SK-N-SH (cell line): Measurements from ENCODE around the gene SERBP1.

Source experiments
- CTCF ChIP-seq: fragments of 200-600 bp; sonication (generic); IDR thresholded peaks from 2 replicates; pipeline ENCODE4 v1.6.1; 2017; ENCODE audit warnings: antibody characterized with exemption, mild to moderate bottlenecking, moderate library complexity
- ELF1 ChIP-seq: IDR thresholded peaks from 2 replicates; pipeline ENCODE4 v1.4.0; 2012
- EP300 ChIP-seq, 2 experiments: IDR thresholded peaks; 2 replicates each; pipeline versions ENCODE4 v1.4.0 to v1.6.1; 2012; ENCODE audit warnings: borderline replicate concordance in 1 of 2, low read depth in 1 of 2, low read length in 1 of 2
- EZH2phosphoT487 ChIP-seq: fragments of 200-600 bp; sonication (generic); IDR thresholded peaks from 2 replicates; pipeline ENCODE4 v1.6.1; 2017; ENCODE audit warnings: low read depth, mixed run types, mild to moderate bottlenecking, antibody characterized with exemption, moderate library complexity, borderline replicate concordance
- MAX ChIP-seq: IDR thresholded peaks from 2 replicates; pipeline ENCODE4 v1.4.0; 2012; ENCODE audit warnings: low read depth
- MEF2A ChIP-seq: IDR thresholded peaks from 2 replicates; pipeline ENCODE4 v1.4.0; 2012; ENCODE audit warnings: low read depth, borderline replicate concordance
- RCOR1 ChIP-seq: fragments of 150-350 bp; IDR thresholded peaks from 2 replicates; pipeline ENCODE4 v1.6.1; 2017; ENCODE audit warnings: antibody characterized with exemption, low read length
- REST ChIP-seq: IDR thresholded peaks from 2 replicates; pipeline ENCODE4 v1.6.1; 2012; ENCODE audit warnings: mild to moderate bottlenecking, low read depth, low read length, moderate library complexity
- RXRA ChIP-seq: IDR thresholded peaks from 2 replicates; pipeline ENCODE4 v1.4.0; 2012; ENCODE audit warnings: low read depth, mild to moderate bottlenecking, borderline replicate concordance
- SIN3A ChIP-seq: IDR thresholded peaks from 2 replicates; pipeline ENCODE4 v1.6.1; 2012; ENCODE audit warnings: low read depth, mild to moderate bottlenecking, low read length, moderate library complexity, borderline replicate concordance
- TEAD4 ChIP-seq: IDR thresholded peaks from 2 replicates; pipeline ENCODE4 v1.4.0; 2012; ENCODE audit warnings: mild to moderate bottlenecking, borderline replicate concordance; ENCODE audit not compliant: insufficient read depth
- YY1 ChIP-seq: IDR thresholded peaks from 2 replicates; pipeline ENCODE4 v1.4.0; 2012; ENCODE audit warnings: low read depth, mild to moderate bottlenecking

GRCh38 chr1:67371043-67371442 lies 59.2 kb downstream of the SERBP1 start:
- TF ChIP-seq CTCF (no peak), TEAD4 (no peak), SIN3A (no peak), RCOR1 (no peak), REST (no peak), MEF2A (no peak), EP300 (IDR thresholded peaks at IDR 0.05; ENCODE audit: borderline replicate concordance in 1 of 2, low read depth in 1 of 2, low read length in 1 of 2) (no peak), RXRA (no peak), EZH2phosphoT487 (no peak), MAX (no peak), ELF1 (no peak), YY1 (no peak)
